ENCODE results near the gene RTP2. TPM values are rescaled to one million over a fixed set of nuclear protein-coding genes. Genes with fewer than 3 reads are reported as not detected.
"Not testable (repeated sequence)": the region's sequence is repeated elsewhere in the genome, so short reads cannot be mapped to it uniquely, and the experiment has no call there.

The RTP2 gene
- total RNA-seq, 1 experiment from 2014 or later: not detected

- H3K4me1 ChIP-seq (replicated peaks): no peaks in the 10 kb centered on the region
- H3K27ac ChIP-seq: no peak overlapping the region
- no peak overlapping the region for H3K4me3 ChIP-seq
- DNase-seq (ENCODE audit: low read depth in 1 of 2, low spot score in 2 of 2): no peak
- H3K27me3 ChIP-seq (replicated peaks): no peaks in the 10 kb centered on the region; the same call in 1 of the 2 replicates
- no peaks in the 10 kb centered on the region for H3K36me3 ChIP-seq
- no peaks in the 10 kb centered on the region for H3K9me3 ChIP-seq (replicated peaks)
These were observed 15.6 kb downstream of the RTP2 start for GRCh38 chr3:187686621-187687273.

GRCh38 chr3:187685948-187686347 lies 16.4 kb downstream of the RTP2 start:
- no peak for DNase-seq (ENCODE audit: low read depth in 1 of 2, low spot score in 2 of 2)
- Histone ChIP-seq H3K36me3 (no peaks in the 10 kb centered on the region), H3K9me3 (replicated peaks) (no peaks in the 10 kb centered on the region), H3K27ac (no peak overlapping the region), H3K4me3 (no peak overlapping the region), H3K4me1 (replicated peaks) (no peaks in the 10 kb centered on the region), H3K27me3 (replicated peaks) (no peaks in the 10 kb centered on the region; the same call in 1 of the 2 replicates)

- no peak for DNase-seq (ENCODE audit: low read depth in 1 of 2, low spot score in 2 of 2)
- Histone ChIP-seq H3K9me3 (replicated peaks) (no peaks in the 10 kb centered on the region), H3K27ac (no peak overlapping the region), H3K4me3 (no peak overlapping the region), H3K27me3 (replicated peaks) (no peaks in the 10 kb centered on the region; the same call in 1 of the 2 replicates), H3K36me3 (no peaks in the 10 kb centered on the region), H3K4me1 (replicated peaks) (no peaks in the 10 kb centered on the region)
These were observed 17.5 kb downstream of the RTP2 start for GRCh38 chr3:187684880-187685279.

GRCh38 chr3:187684444-187684843 lies 17.9 kb downstream of the RTP2 start:
- H3K27me3 ChIP-seq (replicated peaks): no peaks in the 10 kb centered on the region; the same call in 1 of the 2 replicates
- no peak for DNase-seq (ENCODE audit: low read depth in 1 of 2, low spot score in 2 of 2)
- H3K36me3 ChIP-seq: no peaks in the 10 kb centered on the region
- H3K4me1 ChIP-seq (replicated peaks): no peaks in the 10 kb centered on the region
- H3K27ac ChIP-seq: no peak overlapping the region
- no peaks in the 10 kb centered on the region for H3K9me3 ChIP-seq (replicated peaks)
- no peak overlapping the region for H3K4me3 ChIP-seq

- H3K36me3 ChIP-seq; H3K27ac ChIP-seq; DNase-seq (ENCODE audit: low read depth in 1 of 2, low spot score in 2 of 2); H3K4me1 ChIP-seq (replicated peaks); H3K4me3 ChIP-seq; H3K27me3 ChIP-seq (replicated peaks); H3K9me3 ChIP-seq (replicated peaks): not testable (repeated sequence)
These were observed 20.6 kb downstream of the RTP2 start for GRCh38 chr3:187681756-187682155.

GRCh38 chr3:187679638-187680396 lies 22.5 kb downstream of the RTP2 start:
- DNase-seq (ENCODE audit: low read depth in 1 of 2, low spot score in 2 of 2): peak; percentile 53 to 72
- Histone ChIP-seq H3K4me3 (no peak overlapping the region), H3K9me3 (replicated peaks) (no peaks in the 10 kb centered on the region), H3K4me1 (replicated peaks) (no peaks in the 10 kb centered on the region), H3K36me3 (no peaks in the 10 kb centered on the region), H3K27me3 (replicated peaks) (no peaks in the 10 kb centered on the region; the same call in 1 of the 2 replicates), H3K27ac (no peak overlapping the region)

- Histone ChIP-seq H3K4me3 (no peak overlapping the region), H3K36me3 (no peaks in the 10 kb centered on the region), H3K27me3 (replicated peaks) (no peaks in the 10 kb centered on the region; the same call in 1 of the 2 replicates), H3K27ac (no peak overlapping the region), H3K9me3 (replicated peaks) (no peaks in the 10 kb centered on the region), H3K4me1 (replicated peaks) (no peaks in the 10 kb centered on the region)
- DNase-seq (ENCODE audit: low read depth in 1 of 2, low spot score in 2 of 2): peak; percentile 45 to 58
These were observed 23.6 kb downstream of the RTP2 start for GRCh38 chr3:187678726-187679268.

- Histone ChIP-seq H3K4me3 (no peak overlapping the region), H3K27me3 (replicated peaks) (no peaks in the 10 kb centered on the region; the same call in 1 of the 2 replicates), H3K9me3 (replicated peaks) (no peaks in the 10 kb centered on the region), H3K36me3 (no peaks in the 10 kb centered on the region), H3K4me1 (replicated peaks) (no peaks in the 10 kb centered on the region), H3K27ac (no peak overlapping the region)
- DNase-seq (ENCODE audit: low read depth in 1 of 2, low spot score in 2 of 2): no peak
These were observed 24.8 kb downstream of the RTP2 start for GRCh38 chr3:187677604-187678003.

- Histone ChIP-seq H3K4me1 (replicated peaks) (no peaks in the 10 kb centered on the region), H3K27me3 (replicated peaks) (no peaks in the 10 kb centered on the region; the same call in 1 of the 2 replicates), H3K36me3 (no peaks in the 10 kb centered on the region), H3K4me3 (no peak overlapping the region), H3K27ac (no peak overlapping the region), H3K9me3 (replicated peaks) (no peaks in the 10 kb centered on the region)
- DNase-seq (ENCODE audit: low read depth in 1 of 2, low spot score in 2 of 2): no peak
These were observed 29.3 kb downstream of the RTP2 start for GRCh38 chr3:187673012-187673411.

- H3K27ac ChIP-seq: no peak within 1 kb of the TSS
- H3K36me3 ChIP-seq: no peaks in the 10 kb centered on the region
- H3K4me3 ChIP-seq: no peak within 1 kb of the TSS
- DNase-seq (ENCODE audit: low read depth in 1 of 2, low spot score in 2 of 2): peak in 1 of 2 experiments; percentile 43
- no peaks in the 10 kb centered on the region for H3K4me1 ChIP-seq (replicated peaks)
- H3K9me3 ChIP-seq (replicated peaks): no peaks in the 10 kb centered on the region
- no peaks in the 10 kb centered on the region; the same call in none of the 2 replicates for H3K27me3 ChIP-seq (replicated peaks)
These were observed 32.5 kb downstream of the RTP2 start, which contains the start of gene SST for GRCh38 chr3:187669675-187670504. SST (minus strand) TSS chr3:187670394; CDS start chr3:187670291, 103 bp downstream.

- no peak for DNase-seq (ENCODE audit: low read depth in 1 of 2, low spot score in 2 of 2)
- Histone ChIP-seq H3K36me3 (no peaks in the 10 kb centered on the region), H3K4me3 (no peak overlapping the region), H3K4me1 (replicated peaks) (no peaks in the 10 kb centered on the region), H3K9me3 (replicated peaks) (no peaks in the 10 kb centered on the region), H3K27ac (no peak overlapping the region), H3K27me3 (replicated peaks) (no peaks in the 10 kb centered on the region; the same call in none of the 2 replicates)
These were observed 34.8 kb downstream of the RTP2 start for GRCh38 chr3:187667526-187667925.

- DNase-seq (ENCODE audit: low read depth in 1 of 2, low spot score in 2 of 2): no peak
- no peaks in the 10 kb centered on the region for H3K9me3 ChIP-seq (replicated peaks)
- no peaks in the 10 kb centered on the region; the same call in none of the 2 replicates for H3K27me3 ChIP-seq (replicated peaks)
- no peaks in the 10 kb centered on the region for H3K36me3 ChIP-seq
- no peak overlapping the region for H3K27ac ChIP-seq
- H3K4me3 ChIP-seq: no peak overlapping the region
- H3K4me1 ChIP-seq (replicated peaks): no peaks in the 10 kb centered on the region
These were observed 36.5 kb downstream of the RTP2 start for GRCh38 chr3:187665764-187666402.

- Histone ChIP-seq H3K27ac (no peak overlapping the region), H3K9me3 (replicated peaks) (no peaks in the 10 kb centered on the region), H3K36me3 (no peaks in the 10 kb centered on the region), H3K4me3 (no peak overlapping the region), H3K27me3 (replicated peaks) (no peaks in the 10 kb centered on the region; the same call in none of the 2 replicates), H3K4me1 (replicated peaks) (no peaks in the 10 kb centered on the region)
- no peak for DNase-seq (ENCODE audit: low read depth in 1 of 2, low spot score in 2 of 2)
These were observed 37.3 kb downstream of the RTP2 start for GRCh38 chr3:187665010-187665409.

All from SJSA1 (cell line).